ENCODE data around the gene GRM2. TPM values are rescaled to one million over a fixed set of nuclear protein-coding genes. Genes with fewer than 3 reads are reported as not detected.

Gene GRM2
- total and polyA plus RNA-seq, 2 of the 8 experiments (the other 6 are each of a cell fraction or from before 2014, with no cell fraction given), result 3.9 to 10.5 TPM

DNA sequence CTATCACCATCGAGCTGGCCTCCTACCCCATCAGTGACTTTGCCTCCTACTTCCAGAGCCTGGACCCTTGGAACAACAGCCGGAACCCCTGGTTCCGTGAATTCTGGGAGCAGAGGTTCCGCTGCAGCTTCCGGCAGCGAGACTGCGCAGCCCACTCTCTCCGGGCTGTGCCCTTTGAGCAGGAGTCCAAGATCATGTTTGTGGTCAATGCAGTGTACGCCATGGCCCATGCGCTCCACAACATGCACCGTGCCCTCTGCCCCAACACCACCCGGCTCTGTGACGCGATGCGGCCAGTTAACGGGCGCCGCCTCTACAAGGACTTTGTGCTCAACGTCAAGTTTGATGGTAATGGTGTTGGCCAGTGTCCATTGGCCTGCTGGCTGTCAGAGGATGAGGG is 6.1 kb downstream of the GRM2 start (continued):
- TF ChIP-seq GABPA (IDR thresholded peaks at IDR 0.05; ENCODE audit: borderline replicate concordance, insufficient read depth, low read length), result no peak
- TF ChIP-seq EP300 (IDR thresholded peaks at IDR 0.05; ENCODE audit: borderline replicate concordance in 1 of 2, low read depth in 2 of 2, low read length in 2 of 2), result no peak
- no peak for TF ChIP-seq ASH2L (IDR thresholded peaks at IDR 0.05; ENCODE audit: low read length)

Data from H1 (cell line).